ENCODE results near the gene CLK2. TPM values are rescaled to one million over a fixed set of nuclear protein-coding genes. Genes with fewer than 3 reads are reported as not detected.

The CLK2 gene
- total RNA-seq, 1 experiment from 2014 or later: 11.5 TPM

Other genes starting within 250 kb of the CLK2 start
- not detected in 2 replicates for gene DCST2, start 239.7 kb downstream of the CLK2 start, total RNA-seq (2014; rRNA removed; shearing (Covaris generic))
- gene DCST1, start 239.7 kb downstream of the CLK2 start, total RNA-seq (2014; rRNA removed; shearing (Covaris generic)): not detected in 2 replicates
- 44.5 and 46.2 TPM in 2 replicates for gene ADAM15, start 222.2 kb downstream of the CLK2 start, total RNA-seq (2014; rRNA removed; shearing (Covaris generic))
- gene EFNA4, start 209.8 kb downstream of the CLK2 start, total RNA-seq (2014; rRNA removed; shearing (Covaris generic)): 10.6 and 16.7 TPM in 2 replicates
- 1.1 and 2.4 TPM in 2 replicates for gene EFNA3, start 194.7 kb downstream of the CLK2 start, total RNA-seq (2014; rRNA removed; shearing (Covaris generic))
- 24.6 and 34.5 TPM in 2 replicates for gene EFNA1, start 145.6 kb downstream of the CLK2 start, total RNA-seq (2014; rRNA removed; shearing (Covaris generic))
- 14.9 and 28.7 TPM in 2 replicates for gene SLC50A1, start 137.7 kb downstream of the CLK2 start, total RNA-seq (2014; rRNA removed; shearing (Covaris generic))
- gene DPM3, start 133.0 kb downstream of the CLK2 start, total RNA-seq (2014; rRNA removed; shearing (Covaris generic)): 5.0 and 66.4 TPM in 2 replicates
- 123 and 131 TPM in 2 replicates for gene KRTCAP2, start 100.2 kb downstream of the CLK2 start, total RNA-seq (2014; rRNA removed; shearing (Covaris generic))
- 0.63 and 1.9 TPM in 2 replicates for gene TRIM46, start 99.7 kb downstream of the CLK2 start, total RNA-seq (2014; rRNA removed; shearing (Covaris generic))
- 2.9 and 3.2 TPM in 2 replicates for gene THBS3, start 65.6 kb downstream of the CLK2 start, total RNA-seq (2014; rRNA removed; shearing (Covaris generic))
- 81.3 and 96.7 TPM in 2 replicates for gene MTX1, start 64.8 kb downstream of the CLK2 start, total RNA-seq (2014; rRNA removed; shearing (Covaris generic))
- 1.6 and 2.7 TPM in 2 replicates for gene ENTREP3, start 18.0 kb downstream of the CLK2 start, total RNA-seq (2014; rRNA removed; shearing (Covaris generic))
- gene SCAMP3, start 11.1 kb downstream of the CLK2 start, total RNA-seq (2014; rRNA removed; shearing (Covaris generic)): 42.1 and 43.4 TPM in 2 replicates
- 0.11 and 0.65 TPM in 2 replicates for gene HCN3, start 4.0 kb upstream of the CLK2 start, total RNA-seq (2014; rRNA removed; shearing (Covaris generic))
- not detected in 2 replicates for gene PKLR, start 27.9 kb upstream of the CLK2 start, total RNA-seq (2014; rRNA removed; shearing (Covaris generic))
- gene FDPS, start 35.4 kb upstream of the CLK2 start, total RNA-seq (2014; rRNA removed; shearing (Covaris generic)): 219 and 227 TPM in 2 replicates
- 17.1 and 18.6 TPM in 2 replicates for gene RUSC1, start 47.4 kb upstream of the CLK2 start, total RNA-seq (2014; rRNA removed; shearing (Covaris generic))